Pulmonary artery endothelial cell (primary cell): ENCODE measurements around the gene NOX5. TPM values are rescaled to one million over a fixed set of nuclear protein-coding genes. Genes with fewer than 3 reads are reported as not detected.
"Not testable (repeated sequence)": the region's sequence is repeated elsewhere in the genome, so short reads cannot be mapped to it uniquely, and the experiment has no call there.

Experiments
- DNase-seq: peaks from one replicate; pipeline ENCODE4 v3.0.0-alpha.2; 2011; ENCODE audit warnings: low read depth, low spot score
- total RNA-seq: library from RNA; depleted of rRNA; stranded (reverse); fragments of >200 nt; gene quantifications from 2 replicates; pipeline ENCODE4 v1.2.3, GENCODE V29; 2014

The NOX5 gene, protein sequence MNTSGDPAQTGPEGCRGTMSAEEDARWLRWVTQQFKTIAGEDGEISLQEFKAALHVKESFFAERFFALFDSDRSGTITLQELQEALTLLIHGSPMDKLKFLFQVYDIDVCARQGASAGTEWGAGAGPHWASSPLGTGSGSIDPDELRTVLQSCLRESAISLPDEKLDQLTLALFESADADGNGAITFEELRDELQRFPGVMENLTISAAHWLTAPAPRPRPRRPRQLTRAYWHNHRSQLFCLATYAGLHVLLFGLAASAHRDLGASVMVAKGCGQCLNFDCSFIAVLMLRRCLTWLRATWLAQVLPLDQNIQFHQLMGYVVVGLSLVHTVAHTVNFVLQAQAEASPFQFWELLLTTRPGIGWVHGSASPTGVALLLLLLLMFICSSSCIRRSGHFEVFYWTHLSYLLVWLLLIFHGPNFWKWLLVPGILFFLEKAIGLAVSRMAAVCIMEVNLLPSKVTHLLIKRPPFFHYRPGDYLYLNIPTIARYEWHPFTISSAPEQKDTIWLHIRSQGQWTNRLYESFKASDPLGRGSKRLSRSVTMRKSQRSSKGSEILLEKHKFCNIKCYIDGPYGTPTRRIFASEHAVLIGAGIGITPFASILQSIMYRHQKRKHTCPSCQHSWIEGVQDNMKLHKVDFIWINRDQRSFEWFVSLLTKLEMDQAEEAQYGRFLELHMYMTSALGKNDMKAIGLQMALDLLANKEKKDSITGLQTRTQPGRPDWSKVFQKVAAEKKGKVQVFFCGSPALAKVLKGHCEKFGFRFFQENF
- total RNA-seq: under 0.01 TPM in 1 of 2 replicates, not detected in the other

GRCh38 chr15:69014454-69014853 is at the start of gene NOX5:
TSS of gene NOX5 (plus strand) at chr15:69014695. CDS start at chr15:69014736, 41 bp downstream.
- DNase-seq: no peak

- no peak for DNase-seq
Observed at GRCh38 chr15:68966996-68967395, 47.5 kb upstream of the NOX5 start.

- no peak for DNase-seq
Observed at GRCh38 chr15:68967948-68968347, 46.5 kb upstream of the NOX5 start.

DNA sequence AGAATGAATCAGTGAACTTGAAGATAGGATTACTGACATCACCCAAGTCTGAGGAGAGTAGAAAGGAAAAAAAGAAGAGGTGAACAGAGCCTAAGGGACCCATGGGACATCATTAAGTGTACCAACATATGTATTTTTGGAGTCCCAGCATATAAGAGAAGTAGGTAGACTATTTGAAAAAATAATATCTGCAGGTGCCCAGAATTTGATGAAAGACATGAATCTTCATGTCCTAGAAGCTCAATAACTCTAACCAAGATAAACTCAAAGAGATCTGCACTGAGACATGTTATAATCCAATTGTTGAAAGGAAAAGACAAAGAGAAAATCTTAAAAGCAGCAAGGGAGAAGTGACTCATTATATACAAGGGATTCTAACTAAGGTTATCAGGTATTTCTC is 45.2 kb upstream of the NOX5 start:
- no peak for DNase-seq

- no peak for DNase-seq
Observed at GRCh38 chr15:68972201-68973065, 42.1 kb upstream of the NOX5 start.

- not testable (repeated sequence) for DNase-seq
Observed at GRCh38 chr15:68975651-68976160, 38.8 kb upstream of the NOX5 start.

- not testable (repeated sequence) for DNase-seq
Observed at GRCh38 chr15:68977426-68977825, 37.1 kb upstream of the NOX5 start.

DNA sequence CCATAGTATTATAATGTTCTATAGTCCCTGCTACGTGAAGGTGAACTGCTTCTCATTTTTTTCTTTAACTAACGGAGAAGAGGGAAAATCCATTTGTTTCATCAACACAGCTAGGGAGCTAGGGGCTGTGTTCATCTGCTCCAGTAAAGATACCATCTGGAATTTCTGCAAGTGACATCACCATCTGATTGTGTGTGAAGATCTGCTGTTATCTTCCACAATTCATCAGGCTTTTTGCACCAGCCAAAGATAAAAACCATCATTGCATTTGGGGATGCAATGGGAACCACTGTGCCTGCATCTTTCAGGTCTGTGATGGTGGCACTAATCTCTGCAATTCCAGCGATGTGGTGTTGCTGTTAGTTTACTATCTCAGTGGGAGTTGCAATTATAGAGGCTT is 35.5 kb upstream of the NOX5 start:
- DNase-seq: no peak

GRCh38 chr15:68979816-68980215 is 34.7 kb upstream of the NOX5 start:
- DNase-seq: no peak

DNA sequence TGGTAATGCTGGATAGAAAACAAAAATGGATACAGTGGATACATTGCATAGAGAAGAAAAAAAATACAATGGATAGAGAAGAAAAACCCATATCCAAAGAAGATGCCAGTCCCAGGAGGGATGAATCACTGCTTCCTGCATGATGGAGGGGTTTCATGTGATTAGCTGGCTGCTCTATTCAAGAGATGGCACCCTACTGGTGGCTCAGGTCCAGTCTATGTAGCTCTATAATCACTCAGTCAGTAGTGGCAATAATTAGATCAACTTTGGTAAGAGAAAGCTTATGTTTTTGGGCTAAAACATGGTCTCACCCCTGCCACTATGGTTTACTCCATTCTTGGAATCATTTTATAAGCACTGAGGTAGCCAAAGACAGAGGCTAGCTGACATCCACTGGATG is 33.7 kb upstream of the NOX5 start:
- no peak for DNase-seq

DNA sequence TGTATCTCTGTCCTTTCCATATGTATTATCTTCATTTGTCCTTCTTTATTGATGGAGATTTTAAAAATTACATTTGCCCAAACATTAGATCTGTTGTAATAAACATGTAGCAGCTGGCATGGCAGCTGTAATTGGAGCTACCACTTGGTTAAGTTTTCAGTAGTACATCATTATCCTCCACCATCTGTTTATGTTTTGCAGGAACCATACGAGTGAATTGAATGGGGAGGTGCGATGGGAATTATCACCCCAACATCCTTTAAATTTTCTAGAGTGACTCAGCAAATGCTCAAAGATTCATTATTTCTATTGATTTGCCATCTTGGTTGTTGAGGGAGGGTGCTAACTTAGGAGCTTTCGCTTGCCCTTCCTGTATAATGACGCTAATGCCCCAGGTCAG is 32.6 kb upstream of the NOX5 start:
- DNase-seq: no peak

DNA sequence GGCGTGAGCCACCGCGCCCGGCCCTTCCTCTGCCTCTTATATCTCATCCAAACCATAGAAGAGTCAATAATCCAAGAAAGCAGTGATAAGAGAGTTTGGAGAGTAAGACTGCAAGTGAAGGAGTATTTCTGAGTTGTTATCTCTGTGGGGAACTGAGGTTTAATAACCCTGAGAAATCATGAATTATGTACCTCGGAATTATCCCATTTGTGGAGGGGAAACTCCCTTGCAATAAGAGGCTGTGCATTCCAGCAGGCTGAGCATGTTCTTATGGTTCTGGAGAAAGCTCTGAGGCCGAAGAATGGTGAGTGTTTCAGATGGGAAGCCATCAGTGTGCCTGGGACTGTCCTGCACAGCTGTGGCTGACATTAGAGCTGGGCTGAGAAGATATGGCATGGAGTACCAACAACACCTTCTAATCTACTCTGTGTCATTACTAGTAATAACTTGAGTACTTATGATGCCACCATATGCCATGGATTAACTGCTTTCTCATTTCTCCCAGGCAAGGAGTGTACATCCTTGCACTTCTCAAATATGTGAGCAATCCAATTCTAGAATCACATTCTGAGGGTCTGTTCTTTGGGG is 31.4 kb upstream of the NOX5 start:
- no peak for DNase-seq

GRCh38 chr15:68983961-68984481 is 30.5 kb upstream of the NOX5 start:
- no peak for DNase-seq

GRCh38 chr15:68984586-68984985 is 29.9 kb upstream of the NOX5 start:
- no peak for DNase-seq

DNA sequence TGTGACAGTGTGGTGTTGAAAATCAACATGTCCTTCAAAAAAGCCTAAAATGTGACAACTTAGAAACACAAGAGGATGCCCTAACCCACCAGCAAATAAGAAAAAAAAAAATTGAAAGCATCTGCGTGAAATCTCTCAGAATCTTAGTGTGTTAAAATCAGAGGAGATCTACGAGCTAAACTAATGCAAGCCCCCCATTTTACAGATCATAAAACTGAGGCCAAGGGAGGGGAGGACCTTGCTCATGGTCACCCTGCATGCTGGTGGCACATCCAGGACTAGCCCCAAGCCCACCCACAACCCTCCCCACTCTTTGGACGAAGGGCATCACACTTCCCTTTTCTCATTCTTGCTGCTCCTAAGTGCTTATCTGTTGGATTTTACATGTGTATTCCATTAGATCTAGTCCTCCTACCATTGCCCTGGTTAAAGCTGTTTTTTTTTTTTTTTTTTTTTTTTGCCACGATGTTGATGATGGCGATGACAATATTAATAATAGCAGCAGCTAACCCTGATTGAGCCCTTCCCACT is 29.1 kb upstream of the NOX5 start:
- no peak for DNase-seq

GRCh38 chr15:68986322-68986721 is 28.2 kb upstream of the NOX5 start:
- DNase-seq: no peak

- no peak for DNase-seq
Observed at GRCh38 chr15:68987120-68987519, 27.4 kb upstream of the NOX5 start.

GRCh38 chr15:68987676-68988075 is 26.8 kb upstream of the NOX5 start:
- no peak for DNase-seq

GRCh38 chr15:68989541-68990230 is 24.8 kb upstream of the NOX5 start:
- DNase-seq: no peak
